Stimulated activated CD4-positive, alpha-beta T cell treated with anti-CD3 and anti-CD28 coated beads, Interleukin-1b, Interleukin-23, amount 100 ng/mL, for 4 hours (primary cell): Measurements from ENCODE around the gene DAGLA.
A peak's percentile ranks its signal among the peaks of the same experiment; 100 is the strongest.
"Not testable (repeated sequence)": the region's sequence is repeated elsewhere in the genome, so short reads cannot be mapped to it uniquely, and the experiment has no call there.

Experiments used
- DNase-seq, 2 donors: peaks; one replicate each; pipeline ENCODE4 v3.0.0-alpha.2; 2020; ENCODE audit warnings: low read depth in 2 of 2

DAGLA gene

DNA sequence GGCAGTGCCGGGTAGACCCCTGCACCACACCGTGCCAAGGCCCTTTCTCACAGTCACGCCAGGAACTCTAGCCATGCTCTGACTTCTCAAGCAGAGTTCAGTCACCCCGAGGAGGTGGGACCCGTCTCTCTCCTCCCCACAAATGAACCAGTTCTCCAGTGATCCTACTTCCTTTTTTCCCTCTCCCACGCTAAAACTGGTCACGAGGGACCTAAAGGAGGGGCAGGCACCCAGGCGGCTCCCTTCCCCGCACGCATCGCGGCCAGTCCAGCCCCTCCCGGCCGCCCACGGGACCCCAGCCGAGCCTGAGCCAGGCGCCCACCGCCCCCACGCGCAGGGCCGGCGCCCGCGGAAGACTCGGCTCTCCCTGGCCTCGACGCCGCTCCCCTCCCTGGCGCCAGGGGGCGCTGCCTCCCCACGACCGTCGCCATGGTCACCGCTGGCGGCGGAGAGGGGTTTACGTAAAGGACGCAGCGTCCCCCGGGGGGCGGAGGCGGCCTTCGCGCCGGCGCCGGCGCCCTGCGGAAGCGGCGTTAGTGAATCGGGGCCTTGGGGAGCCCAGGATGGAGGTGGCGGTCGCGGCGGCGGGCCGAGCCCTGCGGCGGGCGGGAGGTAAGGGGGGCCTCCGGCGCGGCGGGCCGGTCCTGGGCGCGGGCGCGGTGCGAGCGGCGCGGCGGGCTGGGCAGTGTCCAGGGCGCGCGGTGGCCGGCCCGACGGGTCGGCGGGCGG lies at the start of gene DAGLA:
TSS of gene DAGLA (plus strand) at position 499 of the 729 bp plus-strand sequence. CDS start 39,765 bp downstream, outside the sequence.
- peak; percentile 72 to 77 for DNase-seq

DNA sequence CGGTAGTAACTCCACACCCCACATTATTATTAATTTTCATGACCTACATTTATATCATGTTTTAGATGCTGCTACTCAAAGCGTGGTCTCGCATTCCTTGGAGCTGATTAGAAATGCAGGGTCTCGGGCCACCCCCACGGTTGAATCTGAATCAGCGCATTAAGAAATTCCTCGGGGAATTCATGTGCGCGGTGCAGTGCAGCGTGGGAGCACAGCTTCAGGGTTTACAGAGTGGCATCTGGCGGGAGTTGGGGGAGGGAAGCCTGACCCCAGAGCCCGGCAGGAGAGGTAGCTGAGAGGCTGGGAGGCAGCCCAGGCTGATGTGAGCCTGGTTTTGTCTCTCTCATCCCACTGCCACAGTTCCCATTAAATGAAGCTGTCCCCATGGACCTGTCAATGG lies 48.1 kb upstream of the DAGLA start:
- no peak for DNase-seq

DNA sequence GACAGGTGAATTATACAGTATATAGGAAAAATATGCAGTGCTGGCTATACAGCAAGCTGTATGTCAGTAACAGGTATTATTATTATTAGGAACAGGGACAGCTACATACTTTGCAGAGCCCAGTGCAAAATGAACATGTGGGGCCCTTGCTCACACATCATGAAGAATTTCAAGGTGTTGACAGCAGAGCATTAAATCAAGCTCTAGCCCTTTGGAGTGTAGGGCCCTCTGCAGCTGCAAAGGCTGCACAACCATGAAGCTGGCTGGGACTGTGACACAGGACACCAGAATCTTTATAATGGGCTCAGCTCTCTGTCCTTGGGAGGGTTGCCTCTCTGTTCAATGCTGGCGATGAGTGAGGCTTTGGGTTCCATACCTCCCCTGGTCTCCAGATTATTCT lies 44.9 kb upstream of the DAGLA start:
- no peak for DNase-seq

DNA sequence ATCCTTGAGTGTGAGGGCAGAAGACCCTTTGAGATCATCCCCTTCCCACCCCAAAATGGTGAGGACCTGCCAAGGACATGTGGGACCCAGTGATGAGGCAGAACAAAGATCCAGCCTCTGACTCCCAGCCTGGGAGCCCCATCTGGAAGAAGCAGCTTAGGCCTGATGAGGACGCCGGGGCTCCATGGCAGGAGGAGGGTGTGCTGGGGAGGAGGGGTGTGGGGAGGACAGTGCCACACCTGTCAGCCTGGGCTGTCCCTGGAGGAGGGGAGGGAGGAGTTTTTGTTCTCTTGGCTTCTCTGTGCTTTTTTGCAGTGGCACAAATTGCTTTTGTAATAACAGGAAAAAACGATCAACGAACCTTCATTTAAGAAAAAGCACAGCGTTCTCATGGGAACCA lies 44.4 kb upstream of the DAGLA start:
- DNase-seq = no peak

GRCh38 chr11:61636676-61637075 lies 43.5 kb upstream of the DAGLA start:
- no peak for DNase-seq

DNA sequence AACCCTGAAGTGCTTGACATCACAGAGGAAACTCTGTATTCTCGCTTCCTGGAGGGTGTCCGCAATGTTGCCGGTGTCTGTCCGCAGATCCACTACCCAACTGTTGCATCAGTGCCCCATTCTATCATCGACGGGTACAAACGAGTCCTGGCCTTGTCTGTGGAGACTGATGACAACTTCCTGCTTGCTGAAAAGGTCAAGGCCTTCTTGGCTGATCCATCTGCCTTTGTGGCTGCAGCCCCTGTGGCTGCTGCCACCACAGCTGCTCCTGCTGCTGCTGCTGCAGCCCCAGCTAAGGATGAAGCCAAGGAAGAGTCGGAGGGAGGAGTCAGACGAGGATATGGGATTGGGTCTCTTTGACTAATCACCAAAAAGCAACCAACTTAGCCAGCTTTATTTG lies 42.9 kb upstream of the DAGLA start:
- no peak for DNase-seq

DNA sequence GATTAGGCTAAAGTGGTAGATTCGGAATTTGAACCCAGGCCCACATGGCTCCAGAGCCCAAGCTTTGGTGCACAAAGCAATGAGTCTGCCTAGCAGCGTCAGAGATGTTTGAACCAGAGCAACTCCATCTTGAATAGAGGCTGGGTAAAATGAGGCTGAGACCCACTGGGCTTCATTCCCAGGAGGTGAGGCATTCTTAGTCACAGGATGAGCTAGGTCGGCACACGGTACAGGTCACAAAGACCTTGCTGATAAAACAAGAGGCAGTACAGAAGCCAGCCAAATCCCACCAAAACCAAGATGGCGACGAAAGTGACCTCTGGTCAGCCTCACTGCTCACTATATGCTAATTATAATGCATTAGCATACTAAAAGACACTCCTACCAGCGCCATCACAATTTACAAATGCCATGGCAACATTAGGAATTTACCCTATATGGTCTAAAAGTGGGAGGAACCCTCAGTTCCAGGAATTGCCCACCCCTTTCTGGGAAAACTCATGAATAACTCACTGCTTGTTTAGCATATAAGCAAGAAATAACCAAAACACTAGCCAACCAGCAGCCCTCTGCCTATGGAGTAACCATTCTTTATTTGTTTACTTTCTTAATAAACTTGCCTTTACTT lies 40.3 kb upstream of the DAGLA start:
- no peak for DNase-seq

DNA sequence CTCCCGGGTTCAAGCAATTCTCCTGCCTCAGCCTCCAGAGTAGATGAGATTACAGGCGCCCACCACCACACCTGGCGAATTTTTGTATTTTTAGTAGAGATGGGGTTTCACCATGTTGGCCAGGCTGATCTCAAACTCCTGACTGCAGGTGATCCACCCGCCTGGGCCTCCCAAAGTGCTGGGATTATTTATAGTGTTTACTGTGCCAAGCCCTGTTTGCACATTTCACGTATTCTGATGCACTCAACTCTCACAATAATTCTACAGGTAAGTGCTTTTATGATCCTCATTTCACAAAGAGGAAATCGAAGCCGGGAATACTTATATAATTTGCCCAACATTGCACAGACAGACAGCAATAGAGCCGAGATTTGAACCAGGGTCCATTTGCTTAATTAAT lies 38.0 kb upstream of the DAGLA start:
- DNase-seq = no peak

DNA sequence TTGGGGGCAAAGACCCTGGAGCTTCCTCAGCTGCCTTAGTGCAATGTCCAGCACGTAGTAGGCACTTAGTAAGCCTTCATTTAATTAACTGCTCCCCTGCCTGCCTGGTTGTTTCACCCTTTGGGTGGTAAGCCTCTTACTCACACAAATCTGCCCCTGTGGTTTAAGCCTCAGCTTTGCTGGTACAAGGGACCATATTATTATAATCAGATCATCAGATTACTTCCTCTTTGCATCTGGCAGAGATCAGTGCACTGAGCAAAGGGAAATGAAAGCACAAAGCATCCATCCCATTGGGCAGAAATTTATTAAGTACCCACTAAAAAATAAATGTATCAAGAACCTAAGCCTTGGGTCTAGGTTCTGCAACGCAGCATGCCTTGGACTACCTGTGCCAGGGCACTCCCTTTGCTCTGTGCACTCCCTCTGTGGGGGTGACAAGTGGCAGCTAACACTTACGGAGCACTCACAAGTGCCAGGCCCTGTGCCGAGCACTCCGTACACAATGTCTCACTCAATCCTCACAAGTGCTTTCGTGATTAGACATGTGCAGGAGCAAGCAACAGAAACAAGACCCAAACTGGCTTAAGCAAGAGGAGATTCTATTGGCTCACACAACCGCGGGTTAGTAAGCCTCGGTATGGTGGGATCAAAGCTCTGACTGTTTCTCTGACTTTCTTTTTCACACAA lies 34.9 kb upstream of the DAGLA start:
- DNase-seq = no peak

DNA sequence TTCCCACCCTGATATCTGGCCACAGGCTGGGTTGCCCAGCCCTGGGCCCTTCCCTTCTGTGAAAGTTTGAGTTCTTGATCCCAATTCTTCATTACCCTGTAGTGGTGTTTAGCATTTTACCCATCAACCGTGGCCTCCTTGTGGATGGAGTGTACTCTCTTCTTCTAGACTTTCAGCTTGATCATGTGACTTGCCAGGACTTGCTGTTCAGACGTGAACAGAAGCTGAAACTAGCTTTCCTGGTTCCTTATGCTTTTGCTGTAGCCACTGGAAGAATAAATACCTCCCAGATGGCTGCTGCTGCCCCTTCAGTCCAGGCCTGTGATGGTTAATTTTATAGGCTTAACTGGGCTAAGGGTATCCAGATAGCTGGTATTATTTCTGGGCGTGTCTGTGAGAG lies 32.7 kb upstream of the DAGLA start:
- no peak for DNase-seq

- DNase-seq = no peak
These were observed 29.2 kb upstream of the DAGLA start for GRCh38 chr11:61650781-61651571.

- no peak for DNase-seq
These were observed 28.1 kb upstream of the DAGLA start for GRCh38 chr11:61652135-61652534.

DNA sequence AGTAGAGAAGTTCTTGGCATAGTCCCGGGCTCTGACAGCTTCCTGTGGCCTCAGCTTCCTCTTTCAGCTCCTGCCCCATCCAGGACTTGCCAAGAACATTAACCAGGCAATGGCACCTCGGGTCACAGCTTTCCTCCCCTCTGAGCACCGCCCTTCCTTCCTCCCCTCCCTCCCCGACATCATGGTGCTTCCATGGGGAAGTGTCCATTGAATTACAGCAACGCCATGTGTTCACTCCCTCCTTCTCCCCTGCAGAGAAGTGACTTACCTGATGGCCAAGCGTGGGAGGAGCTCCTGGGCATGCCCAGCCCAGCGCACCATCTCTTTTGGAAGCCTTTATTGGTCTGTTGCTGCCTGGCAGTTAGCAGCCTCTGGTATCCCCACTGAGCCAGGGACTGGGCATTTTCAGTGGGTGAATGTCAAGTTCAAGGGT lies 25.8 kb upstream of the DAGLA start:
- DNase-seq = no peak

GRCh38 chr11:61655266-61656159 lies 24.7 kb upstream of the DAGLA start:
- not testable (repeated sequence) for DNase-seq

- no peak for DNase-seq
These were observed 23.7 kb upstream of the DAGLA start for GRCh38 chr11:61656347-61657077.

GRCh38 chr11:61657566-61658290 lies 22.5 kb upstream of the DAGLA start:
- no peak for DNase-seq

- no peak for DNase-seq
These were observed 20.6 kb upstream of the DAGLA start for GRCh38 chr11:61659413-61660196.

GRCh38 chr11:61660997-61661396 lies 19.2 kb upstream of the DAGLA start:
- not testable (repeated sequence) for DNase-seq
